RWPE2 (cell line): ENCODE data around the gene NOS1AP.

Source experiments
- ATAC-seq: fragments of 200-7000 bp; cut with Tn5 transposase; 3 replicates; pipeline ENCODE4 v1.9.1; 2021; ENCODE audit warnings: low read depth
- DNase-seq: peaks from one replicate; pipeline ENCODE4 v3.0.0-alpha.2; 2020; ENCODE audit warnings: low spot score
- H3K27ac ChIP-seq: fragments of 450-650 bp; 2 replicates; pipeline ENCODE4 v1.5.1; 2017; ENCODE audit warnings: mild to moderate bottlenecking; ENCODE audit not compliant: poor library complexity, severe bottlenecking
- H3K27me3 ChIP-seq: fragments of 250-450 bp; sonication (Bioruptor Pico); 2 replicates; pipeline ENCODE4 v1.5.1; 2021; ENCODE audit warnings: mild to moderate bottlenecking, moderate library complexity; ENCODE audit not compliant: insufficient read depth, poor library complexity, severe bottlenecking
- H3K36me3 ChIP-seq: fragments of 250-450 bp; sonication (Bioruptor Pico); 2 replicates; pipeline ENCODE4 v1.5.1; 2020; ENCODE audit warnings: low read depth, mild to moderate bottlenecking, moderate library complexity
- H3K4me1 ChIP-seq: fragments of 250-450 bp; sonication (Bioruptor Pico); 2 replicates; pipeline ENCODE4 v1.5.1; 2021; ENCODE audit warnings: mild to moderate bottlenecking, moderate library complexity; ENCODE audit not compliant: insufficient read depth, poor library complexity, severe bottlenecking
- H3K4me3 ChIP-seq: fragments of 250-450 bp; sonication (Bioruptor Pico); 2 replicates; pipeline ENCODE4 v1.5.1; 2021; ENCODE audit warnings: mild to moderate bottlenecking, moderate library complexity; ENCODE audit not compliant: severe bottlenecking
- H3K9me3 ChIP-seq: fragments of 250-450 bp; sonication (Bioruptor Pico); 2 replicates; pipeline ENCODE4 v1.5.1; 2021; ENCODE audit warnings: mild to moderate bottlenecking, moderate library complexity; ENCODE audit not compliant: severe bottlenecking
- TF ChIP-seq, protein P1 (sequence below): fragments of 450-650 bp; IDR thresholded peaks from one replicate; pipeline ENCODE4 v1.5.1; 2017; ENCODE audit warnings: mild to moderate bottlenecking, moderate library complexity; ENCODE audit not compliant: poor library complexity, severe bottlenecking

The NOS1AP gene

DNA sequence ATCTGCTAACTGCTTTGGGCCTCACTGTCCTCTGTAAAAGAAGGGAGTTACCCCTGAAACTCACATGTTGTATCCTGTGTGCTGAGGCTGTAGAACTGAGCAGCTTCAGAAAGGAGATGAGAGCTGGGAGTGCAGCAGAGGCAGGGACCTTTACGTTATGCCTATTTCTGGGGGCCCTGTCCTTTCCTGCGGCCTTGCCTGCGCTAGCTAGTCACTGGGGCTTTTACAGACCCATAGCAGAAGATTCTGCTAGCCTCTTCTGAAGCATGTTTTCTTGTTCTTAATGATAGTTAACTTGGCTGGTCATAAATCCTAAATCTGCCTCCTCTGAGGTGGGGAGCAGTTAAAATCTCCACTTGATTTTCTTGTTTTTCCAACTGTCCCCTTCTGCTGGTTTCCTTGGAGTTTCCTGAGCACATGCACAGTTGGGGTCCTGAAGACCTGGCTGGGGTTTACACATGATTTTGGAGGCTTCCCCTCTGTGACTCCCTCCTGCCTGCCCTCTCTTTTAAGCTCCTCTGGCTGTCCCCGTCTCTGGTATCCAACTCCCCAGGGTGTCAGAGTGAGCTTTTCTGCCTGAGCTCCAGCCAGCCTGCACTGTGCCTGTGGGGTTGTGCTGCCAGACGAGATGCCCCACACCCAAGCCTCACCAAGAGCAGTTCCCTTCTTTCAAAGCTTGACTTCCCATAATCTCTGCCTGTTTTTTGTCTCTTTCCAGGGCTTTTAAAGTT is 76.6 kb downstream of the NOS1AP start:
- ATAC-seq (no peak), DNase-seq (no peak)
- Histone ChIP-seq H3K27ac (no peak overlapping the region), H3K4me3 (no peak overlapping the region), H3K9me3 (no peaks in the 10 kb centered on the region), H3K27me3 (no peaks in the 10 kb centered on the region), H3K36me3 (no peaks in the 10 kb centered on the region), H3K4me1 (peaks cover 12% of the 10 kb centered on the region)
- TF ChIP-seq, protein P1, sequence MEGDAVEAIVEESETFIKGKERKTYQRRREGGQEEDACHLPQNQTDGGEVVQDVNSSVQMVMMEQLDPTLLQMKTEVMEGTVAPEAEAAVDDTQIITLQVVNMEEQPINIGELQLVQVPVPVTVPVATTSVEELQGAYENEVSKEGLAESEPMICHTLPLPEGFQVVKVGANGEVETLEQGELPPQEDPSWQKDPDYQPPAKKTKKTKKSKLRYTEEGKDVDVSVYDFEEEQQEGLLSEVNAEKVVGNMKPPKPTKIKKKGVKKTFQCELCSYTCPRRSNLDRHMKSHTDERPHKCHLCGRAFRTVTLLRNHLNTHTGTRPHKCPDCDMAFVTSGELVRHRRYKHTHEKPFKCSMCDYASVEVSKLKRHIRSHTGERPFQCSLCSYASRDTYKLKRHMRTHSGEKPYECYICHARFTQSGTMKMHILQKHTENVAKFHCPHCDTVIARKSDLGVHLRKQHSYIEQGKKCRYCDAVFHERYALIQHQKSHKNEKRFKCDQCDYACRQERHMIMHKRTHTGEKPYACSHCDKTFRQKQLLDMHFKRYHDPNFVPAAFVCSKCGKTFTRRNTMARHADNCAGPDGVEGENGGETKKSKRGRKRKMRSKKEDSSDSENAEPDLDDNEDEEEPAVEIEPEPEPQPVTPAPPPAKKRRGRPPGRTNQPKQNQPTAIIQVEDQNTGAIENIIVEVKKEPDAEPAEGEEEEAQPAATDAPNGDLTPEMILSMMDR: no peak

DNA sequence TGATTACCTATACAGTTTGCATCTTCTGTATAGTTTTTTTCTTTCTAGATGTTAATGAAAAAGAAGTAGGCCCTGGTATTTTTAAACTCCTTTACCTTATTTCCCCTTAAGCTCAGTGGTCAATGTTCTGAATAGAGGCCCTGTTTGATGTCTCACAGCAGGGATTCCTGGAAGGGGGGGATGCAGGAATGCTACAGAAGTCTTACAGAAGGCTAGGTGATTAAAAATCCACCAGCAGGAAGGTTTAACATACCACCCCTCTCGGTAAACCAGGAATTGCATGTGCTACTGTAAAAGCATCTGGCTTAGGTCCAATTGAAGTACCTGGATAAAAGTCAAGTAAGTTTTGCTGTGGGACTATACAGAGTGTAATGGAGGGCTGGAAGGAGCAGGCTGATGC is 78.3 kb downstream of the NOS1AP start:
- H3K4me1 ChIP-seq: no peaks in the 10 kb centered on the region
- TF ChIP-seq, protein P1: no peak
- no peak for DNase-seq
- ATAC-seq: no peak
- H3K27ac ChIP-seq: no peak overlapping the region
- H3K27me3 ChIP-seq: no peaks in the 10 kb centered on the region
- no peak overlapping the region for H3K4me3 ChIP-seq
- H3K36me3 ChIP-seq: no peaks in the 10 kb centered on the region
- H3K9me3 ChIP-seq: no peaks in the 10 kb centered on the region

DNA sequence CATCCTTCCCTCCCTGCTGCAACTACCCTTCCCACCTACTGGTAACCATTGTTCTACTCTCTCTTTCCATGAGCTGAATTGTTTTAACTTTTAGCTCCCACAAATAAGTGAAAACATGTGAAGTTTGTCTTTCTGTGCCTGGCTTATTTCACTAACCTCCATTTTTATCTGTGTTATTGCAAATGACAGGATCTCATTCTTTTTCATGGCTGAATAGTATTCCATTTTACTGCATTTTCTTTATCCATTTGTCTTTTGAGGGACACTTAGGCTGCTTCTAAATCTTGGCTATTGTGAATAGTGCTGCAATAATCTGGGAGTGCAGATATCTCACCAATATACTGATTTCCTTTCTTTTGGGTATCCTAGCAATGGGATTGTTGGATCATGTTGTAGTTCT is 80.6 kb downstream of the NOS1AP start:
- no peak for DNase-seq
- Histone ChIP-seq H3K27me3 (no peaks in the 10 kb centered on the region), H3K4me1 (no peaks in the 10 kb centered on the region), H3K36me3 (no peaks in the 10 kb centered on the region), H3K27ac (no peak overlapping the region), H3K9me3 (no peaks in the 10 kb centered on the region), H3K4me3 (no peak overlapping the region)
- TF ChIP-seq, protein P1: no peak
- ATAC-seq: no peak

DNA sequence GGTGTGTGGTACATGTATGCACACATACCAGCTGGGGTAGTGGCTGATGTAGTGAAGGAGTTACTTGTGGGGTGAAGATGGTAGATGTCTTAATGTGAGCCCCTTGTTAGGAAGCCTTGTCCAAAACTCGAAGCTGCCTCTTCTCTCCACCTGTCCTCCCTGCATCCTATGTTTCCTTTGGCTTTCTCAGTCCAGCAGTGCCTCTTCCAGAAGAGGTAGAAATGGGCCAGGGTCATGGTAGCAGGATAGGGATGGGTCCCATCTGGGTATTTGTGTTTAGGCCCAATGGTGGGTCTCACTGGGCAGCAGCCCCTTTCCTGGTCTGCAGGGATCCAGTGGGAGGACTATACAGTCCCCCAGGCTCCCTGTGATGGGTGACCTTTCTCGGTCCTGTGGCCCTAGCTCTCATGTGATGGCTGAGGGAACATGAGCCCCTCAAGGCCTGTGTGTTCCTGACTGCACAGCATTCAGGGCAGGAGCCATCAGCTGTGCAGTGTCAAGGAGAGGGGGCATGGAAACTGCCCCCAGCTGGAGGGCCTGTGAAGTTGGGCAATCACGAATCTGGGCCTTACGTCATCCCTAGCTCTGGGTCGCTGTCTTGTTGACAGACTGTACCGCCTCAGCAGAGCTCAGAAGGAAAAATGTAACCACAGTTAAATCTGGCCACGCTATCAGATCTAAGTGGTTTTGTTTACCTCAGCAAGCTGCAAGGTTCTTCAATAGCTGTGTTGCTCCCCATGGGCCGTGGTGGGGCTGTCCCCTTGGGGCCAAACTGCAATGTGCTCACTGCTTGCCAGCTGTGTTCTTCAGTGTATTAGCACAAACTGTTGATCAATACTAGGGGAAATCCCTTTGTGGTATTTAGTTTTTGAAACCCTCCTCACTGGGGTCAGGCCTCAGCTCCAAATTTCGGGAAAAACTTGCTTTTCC is 82.7 kb downstream of the NOS1AP start:
- ATAC-seq: no peak
- Histone ChIP-seq H3K4me3 (no peak overlapping the region), H3K27ac (no peak overlapping the region)

More for the DNA sequence above, 82.7 kb downstream of the NOS1AP start:
- Histone ChIP-seq H3K9me3 (no peaks in the 10 kb centered on the region), H3K36me3 (no peaks in the 10 kb centered on the region), H3K27me3 (no peaks in the 10 kb centered on the region), H3K4me1 (no peaks in the 10 kb centered on the region)
- TF ChIP-seq, protein P1: no peak
- no peak for DNase-seq
